RWPE2 (cell line): ENCODE data around the gene MAZ.

Source experiments
- ATAC-seq: fragments of 200-7000 bp; cut with Tn5 transposase; 3 replicates; pipeline ENCODE4 v1.9.1; 2021; ENCODE audit warnings: low read depth
- DNase-seq: peaks from one replicate; pipeline ENCODE4 v3.0.0-alpha.2; 2020; ENCODE audit warnings: low spot score
- H3K27ac ChIP-seq: fragments of 450-650 bp; 2 replicates; pipeline ENCODE4 v1.5.1; 2017; ENCODE audit warnings: mild to moderate bottlenecking; ENCODE audit not compliant: poor library complexity, severe bottlenecking
- H3K27me3 ChIP-seq: fragments of 250-450 bp; sonication (Bioruptor Pico); 2 replicates; pipeline ENCODE4 v1.5.1; 2021; ENCODE audit warnings: mild to moderate bottlenecking, moderate library complexity; ENCODE audit not compliant: insufficient read depth, poor library complexity, severe bottlenecking
- H3K36me3 ChIP-seq: fragments of 250-450 bp; sonication (Bioruptor Pico); 2 replicates; pipeline ENCODE4 v1.5.1; 2020; ENCODE audit warnings: low read depth, mild to moderate bottlenecking, moderate library complexity
- H3K4me1 ChIP-seq: fragments of 250-450 bp; sonication (Bioruptor Pico); 2 replicates; pipeline ENCODE4 v1.5.1; 2021; ENCODE audit warnings: mild to moderate bottlenecking, moderate library complexity; ENCODE audit not compliant: insufficient read depth, poor library complexity, severe bottlenecking
- H3K4me3 ChIP-seq: fragments of 250-450 bp; sonication (Bioruptor Pico); 2 replicates; pipeline ENCODE4 v1.5.1; 2021; ENCODE audit warnings: mild to moderate bottlenecking, moderate library complexity; ENCODE audit not compliant: severe bottlenecking
- H3K9me3 ChIP-seq: fragments of 250-450 bp; sonication (Bioruptor Pico); 2 replicates; pipeline ENCODE4 v1.5.1; 2021; ENCODE audit warnings: mild to moderate bottlenecking, moderate library complexity; ENCODE audit not compliant: severe bottlenecking
- TF ChIP-seq, protein P1 (sequence below): fragments of 450-650 bp; IDR thresholded peaks from one replicate; pipeline ENCODE4 v1.5.1; 2017; ENCODE audit warnings: mild to moderate bottlenecking, moderate library complexity; ENCODE audit not compliant: poor library complexity, severe bottlenecking

Gene MAZ

GRCh38 chr16:29811896-29812665, 5.8 kb downstream of the MAZ start, which contains the start of gene PRRT2:
PRRT2 (plus strand) TSS chr16:29812193; CDS start chr16:29813055, 862 bp downstream.
- TF ChIP-seq, protein P1, sequence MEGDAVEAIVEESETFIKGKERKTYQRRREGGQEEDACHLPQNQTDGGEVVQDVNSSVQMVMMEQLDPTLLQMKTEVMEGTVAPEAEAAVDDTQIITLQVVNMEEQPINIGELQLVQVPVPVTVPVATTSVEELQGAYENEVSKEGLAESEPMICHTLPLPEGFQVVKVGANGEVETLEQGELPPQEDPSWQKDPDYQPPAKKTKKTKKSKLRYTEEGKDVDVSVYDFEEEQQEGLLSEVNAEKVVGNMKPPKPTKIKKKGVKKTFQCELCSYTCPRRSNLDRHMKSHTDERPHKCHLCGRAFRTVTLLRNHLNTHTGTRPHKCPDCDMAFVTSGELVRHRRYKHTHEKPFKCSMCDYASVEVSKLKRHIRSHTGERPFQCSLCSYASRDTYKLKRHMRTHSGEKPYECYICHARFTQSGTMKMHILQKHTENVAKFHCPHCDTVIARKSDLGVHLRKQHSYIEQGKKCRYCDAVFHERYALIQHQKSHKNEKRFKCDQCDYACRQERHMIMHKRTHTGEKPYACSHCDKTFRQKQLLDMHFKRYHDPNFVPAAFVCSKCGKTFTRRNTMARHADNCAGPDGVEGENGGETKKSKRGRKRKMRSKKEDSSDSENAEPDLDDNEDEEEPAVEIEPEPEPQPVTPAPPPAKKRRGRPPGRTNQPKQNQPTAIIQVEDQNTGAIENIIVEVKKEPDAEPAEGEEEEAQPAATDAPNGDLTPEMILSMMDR, result no peak
- no peak for ATAC-seq
- no peak for DNase-seq
- H3K9me3 ChIP-seq, result no peaks in the 10 kb centered on the region
- peak within 1 kb of the TSS; percentile 92 for H3K27ac ChIP-seq
- peaks cover 7% of the 10 kb centered on the region for H3K4me1 ChIP-seq
- H3K36me3 ChIP-seq, result peaks cover 29% of the 10 kb centered on the region
- peak within 1 kb of the TSS; percentile 28 for H3K4me3 ChIP-seq
- no peaks in the 10 kb centered on the region for H3K27me3 ChIP-seq

DNA sequence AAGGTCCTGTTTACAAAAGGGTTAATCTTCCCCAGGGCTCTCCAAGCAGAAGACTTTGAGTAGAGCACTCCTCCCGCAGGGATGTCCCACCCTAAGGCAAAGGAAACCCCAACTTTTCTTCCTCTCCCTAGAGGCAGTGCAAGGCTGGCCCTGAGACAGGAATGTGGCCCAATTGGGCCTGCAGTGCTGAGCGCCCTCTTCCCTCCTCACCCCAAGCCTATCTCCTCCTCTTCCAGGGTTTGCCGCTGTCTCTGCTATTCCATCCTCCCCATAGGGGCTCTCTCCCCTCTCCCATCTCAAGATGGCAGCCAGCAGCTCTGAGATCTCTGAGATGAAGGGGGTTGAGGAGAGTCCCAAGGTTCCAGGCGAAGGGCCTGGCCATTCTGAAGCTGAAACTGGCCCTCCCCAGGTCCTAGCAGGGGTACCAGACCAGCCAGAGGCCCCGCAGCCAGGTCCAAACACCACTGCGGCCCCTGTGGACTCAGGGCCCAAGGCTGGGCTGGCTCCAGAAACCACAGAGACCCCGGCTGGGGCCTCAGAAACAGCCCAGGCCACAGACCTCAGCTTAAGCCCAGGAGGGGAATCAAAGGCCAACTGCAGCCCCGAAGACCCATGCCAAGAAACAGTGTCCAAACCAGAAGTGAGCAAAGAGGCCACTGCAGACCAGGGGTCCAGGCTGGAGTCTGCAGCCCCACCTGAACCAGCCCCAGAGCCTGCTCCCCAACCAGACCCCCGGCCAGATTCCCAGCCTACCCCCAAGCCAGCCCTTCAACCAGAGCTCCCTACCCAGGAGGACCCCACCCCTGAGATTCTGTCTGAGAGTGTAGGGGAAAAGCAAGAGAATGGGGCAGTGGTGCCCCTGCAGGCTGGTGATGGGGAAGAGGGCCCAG, 6.7 kb downstream of the MAZ start:
- H3K27me3 ChIP-seq, result no peaks in the 10 kb centered on the region
- H3K9me3 ChIP-seq, result no peaks in the 10 kb centered on the region
- H3K36me3 ChIP-seq, result peaks cover 26% of the 10 kb centered on the region
- peaks cover 10% of the 10 kb centered on the region for H3K4me1 ChIP-seq
- ATAC-seq (no peak), DNase-seq (no peak)
- TF ChIP-seq, protein P1, result no peak
- no peak overlapping the region for H3K27ac ChIP-seq
- H3K4me3 ChIP-seq, result no peak overlapping the region

DNA sequence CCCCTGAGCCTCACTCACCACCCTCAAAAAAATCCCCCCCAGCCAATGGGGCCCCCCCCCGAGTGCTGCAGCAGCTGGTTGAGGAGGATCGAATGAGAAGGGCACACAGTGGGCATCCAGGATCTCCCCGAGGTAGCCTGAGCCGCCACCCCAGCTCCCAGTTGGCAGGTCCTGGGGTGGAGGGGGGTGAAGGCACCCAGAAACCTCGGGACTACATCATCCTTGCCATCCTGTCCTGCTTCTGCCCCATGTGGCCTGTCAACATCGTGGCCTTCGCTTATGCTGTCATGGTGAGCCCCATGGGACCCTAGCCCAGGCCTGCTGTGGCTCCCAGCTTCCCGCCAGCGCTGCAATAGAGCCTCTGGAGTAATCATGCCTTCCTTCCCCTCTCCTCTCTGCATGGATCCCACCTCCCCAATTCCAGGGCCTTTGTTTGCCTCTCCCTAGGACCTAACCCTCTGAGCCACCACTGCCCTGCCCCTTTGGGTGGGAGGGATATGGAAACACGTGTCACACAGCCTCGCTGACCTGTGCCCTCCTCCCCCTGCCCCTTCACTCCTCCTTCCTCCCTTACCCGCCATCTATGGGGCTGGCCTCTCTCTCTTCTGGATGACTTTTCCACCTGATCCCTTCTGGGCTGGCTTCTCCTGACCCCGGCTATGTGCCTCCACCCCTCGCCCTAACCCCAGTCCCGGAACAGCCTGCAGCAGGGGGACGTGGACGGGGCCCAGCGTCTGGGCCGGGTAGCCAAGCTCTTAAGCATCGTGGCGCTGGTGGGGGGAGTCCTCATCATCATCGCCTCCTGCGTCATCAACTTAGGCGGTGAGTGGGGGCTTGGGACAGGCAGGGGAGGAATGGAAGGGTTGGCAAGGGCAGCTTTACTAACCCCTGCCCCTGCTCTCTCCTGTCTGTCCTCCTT, 7.6 kb downstream of the MAZ start:
- ATAC-seq (no peak), DNase-seq (no peak)
- H3K4me1 ChIP-seq, result peaks cover 4% of the 10 kb centered on the region
- H3K9me3 ChIP-seq, result no peaks in the 10 kb centered on the region
- H3K4me3 ChIP-seq, result no peak overlapping the region
- TF ChIP-seq, protein P1, result no peak
- H3K27me3 ChIP-seq, result no peaks in the 10 kb centered on the region
- H3K36me3 ChIP-seq, result peaks cover 26% of the 10 kb centered on the region
- no peak overlapping the region for H3K27ac ChIP-seq

- Histone ChIP-seq H3K4me1 (peaks cover 4% of the 10 kb centered on the region), H3K4me3 (no peak overlapping the region)
Measured at GRCh38 chr16:29814592-29814991, 8.3 kb downstream of the MAZ start.

More at GRCh38 chr16:29814592-29814991, 8.3 kb downstream of the MAZ start:
- H3K9me3 ChIP-seq, result no peaks in the 10 kb centered on the region
- DNase-seq (no peak), ATAC-seq (no peak)
- H3K27ac ChIP-seq, result no peak overlapping the region
- TF ChIP-seq, protein P1, result no peak
- H3K27me3 ChIP-seq, result no peaks in the 10 kb centered on the region
- peaks cover 27% of the 10 kb centered on the region for H3K36me3 ChIP-seq
